ENCODE measurements around the gene DNAH10. TPM values are rescaled to one million over a fixed set of nuclear protein-coding genes. Genes with fewer than 3 reads are reported as not detected.

Gene DNAH10
- total and polyA plus RNA-seq, 9 donors, result 0.05 to 20.2 (median 0.72) TPM

- TF ChIP-seq POLR2A (IDR thresholded peaks at IDR 0.05) (no peak), EP300 (IDR thresholded peaks at IDR 0.05) (no peak), CTCF (IDR thresholded peaks at IDR 0.05) (no peak)
- WGBS, 3 donors, result 53 to 75% (median 73%) methylated on average over 6 of the region's 6 CpGs
- Histone ChIP-seq H3K4me1 (ENCODE audit: insufficient read depth) (no peaks in the 10 kb centered on the region), H3K27ac (no peak overlapping the region), H3K9me3 (no peaks in the 10 kb centered on the region), H3K4me3 (no peak overlapping the region), H3K27me3 (no peaks in the 10 kb centered on the region), H3K36me3 (no peaks in the 10 kb centered on the region)
- no peak for DNase-seq
- intact Hi-C loops (cut with DNase I), result no loop called here
Measured at GRCh38 chr12:123757561-123757960, 4.5 kb upstream of the DNAH10 start.

GRCh38 chr12:123760267-123760938 lies 1.7 kb upstream of the DNAH10 start:
- Histone ChIP-seq H3K4me3 (no peak overlapping the region), H3K27ac (no peak overlapping the region), H3K4me1 (ENCODE audit: insufficient read depth) (no peaks in the 10 kb centered on the region), H3K9me3 (no peaks in the 10 kb centered on the region), H3K36me3 (no peaks in the 10 kb centered on the region), H3K27me3 (no peaks in the 10 kb centered on the region)
- 94 to 96% (median 94%) methylated on average over 11 of the region's 11 CpGs for WGBS, 3 donors
- intact Hi-C loops (cut with DNase I), result no loop called here
- TF ChIP-seq CTCF (IDR thresholded peaks at IDR 0.05), result no peak
- no peak for TF ChIP-seq POLR2A (IDR thresholded peaks at IDR 0.05)
- TF ChIP-seq EP300 (IDR thresholded peaks at IDR 0.05), result no peak
- no peak for DNase-seq

GRCh38 chr12:123762715-123763052 lies 583 bp downstream of the DNAH10 start:
- Histone ChIP-seq H3K27ac (no peak overlapping the region), H3K27me3 (no peaks in the 10 kb centered on the region), H3K4me1 (ENCODE audit: insufficient read depth) (no peaks in the 10 kb centered on the region), H3K9me3 (no peaks in the 10 kb centered on the region), H3K36me3 (no peaks in the 10 kb centered on the region), H3K4me3 (no peak overlapping the region)
- DNase-seq, result no peak
- WGBS, 3 donors, result 24 to 37% (median 26%) methylated on average over 10 to 15 of the region's 15 CpGs
- intact Hi-C loops (cut with DNase I), result no loop called here
- TF ChIP-seq CTCF (IDR thresholded peaks at IDR 0.05), result no peak
- TF ChIP-seq EP300 (IDR thresholded peaks at IDR 0.05), result no peak
- TF ChIP-seq POLR2A (IDR thresholded peaks at IDR 0.05), result no peak

GRCh38 chr12:123763093-123763492 lies 992 bp downstream of the DNAH10 start:
- no peak for TF ChIP-seq POLR2A (IDR thresholded peaks at IDR 0.05)
- no peak for TF ChIP-seq EP300 (IDR thresholded peaks at IDR 0.05)
- TF ChIP-seq CTCF (IDR thresholded peaks at IDR 0.05), result no peak
- DNase-seq, result no peak
- intact Hi-C loops (cut with DNase I), result no loop called here
- Histone ChIP-seq H3K9me3 (no peaks in the 10 kb centered on the region), H3K27ac (no peak overlapping the region), H3K36me3 (no peaks in the 10 kb centered on the region), H3K4me3 (no peak overlapping the region), H3K4me1 (ENCODE audit: insufficient read depth) (no peaks in the 10 kb centered on the region), H3K27me3 (no peaks in the 10 kb centered on the region)
- WGBS, 3 donors, result 71 to 76% (median 75%) methylated on average over 8 of the region's 8 CpGs
